Measurements from ENCODE around the gene GATAD2B.

GATAD2B gene

DNA sequence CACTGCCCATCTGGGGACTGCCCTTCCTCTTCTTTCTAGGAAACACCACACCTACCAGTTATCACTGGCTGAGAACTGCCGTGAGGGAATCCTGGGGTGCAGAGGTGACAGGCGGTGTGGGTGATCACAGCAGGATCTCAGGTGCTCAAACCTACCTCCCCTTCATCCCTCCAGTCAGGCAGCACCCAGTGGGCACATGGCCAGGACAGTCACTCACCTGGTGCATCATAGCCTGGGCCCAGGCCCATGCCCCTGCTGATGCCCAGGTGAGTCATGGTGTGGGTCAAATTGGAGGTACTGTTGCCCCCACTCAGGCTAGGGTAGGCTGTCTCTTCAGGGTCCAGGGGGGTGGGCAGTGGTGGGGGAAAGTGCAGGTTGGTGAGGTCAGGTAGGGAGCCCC, 29.0 kb upstream of the GATAD2B start:
- no peak for DNase-seq (ENCODE audit: low read depth in 2 of 2)

DNA sequence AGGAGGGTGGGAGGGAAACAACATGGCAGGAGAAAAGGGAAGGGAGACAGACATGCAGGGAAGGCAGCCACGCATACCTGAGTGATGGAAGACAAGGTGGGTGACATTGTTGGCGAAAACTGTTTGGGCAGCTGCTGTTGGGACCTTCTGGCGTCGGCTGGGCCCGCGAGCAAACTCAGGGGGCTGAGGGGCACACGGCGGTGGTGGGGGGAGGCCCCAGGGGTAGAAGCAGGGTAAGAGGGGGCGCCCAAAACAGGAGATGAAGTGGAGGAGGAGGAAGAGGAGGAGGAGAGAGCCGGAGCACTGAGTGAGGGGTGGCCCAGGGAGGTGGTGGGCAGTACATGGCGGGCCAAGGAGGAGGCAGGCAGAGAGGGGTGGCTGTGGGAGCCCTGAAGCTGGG, 28.4 kb upstream of the GATAD2B start:
- DNase-seq (ENCODE audit: low read depth in 2 of 2), result no peak

DNA sequence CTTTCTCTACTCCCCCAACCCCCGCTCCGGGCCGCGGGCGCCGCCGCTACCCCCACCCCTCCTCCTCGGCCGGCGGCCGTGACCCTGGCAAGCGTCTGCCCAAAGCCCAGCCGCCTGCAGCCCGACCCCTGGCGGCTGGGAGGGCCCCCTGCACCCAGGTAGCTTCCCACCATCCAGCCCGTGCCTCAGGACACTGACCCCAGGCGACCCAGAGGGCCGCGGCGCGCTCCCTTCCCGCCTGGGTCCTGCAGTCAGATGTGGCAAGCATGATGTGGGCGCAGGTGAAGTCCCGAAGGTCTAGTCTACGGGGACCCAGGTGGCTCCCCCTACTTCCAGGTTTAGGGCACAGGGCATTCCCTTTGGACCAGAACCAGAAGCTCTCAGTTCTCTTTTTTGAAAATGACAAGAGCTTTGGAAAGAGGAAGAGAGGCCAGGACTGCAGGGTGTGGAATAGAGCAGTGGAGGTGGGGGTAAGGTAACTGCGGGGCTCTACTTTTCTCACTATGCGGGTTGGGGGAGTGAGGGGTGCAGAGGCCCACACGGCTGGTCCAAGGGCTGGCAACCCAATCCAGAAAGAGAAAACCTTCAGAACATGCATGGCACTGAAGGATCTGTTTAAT, 24.0 kb upstream of the GATAD2B start, which contains the start of gene DENND4B:
TSS of gene DENND4B (minus strand) at position 97 of the 620 bp plus-strand sequence. CDS start 2,344 bp downstream, outside the sequence.
- DNase-seq (ENCODE audit: low read depth in 2 of 2), result peak; percentile 50 to 73

DNA sequence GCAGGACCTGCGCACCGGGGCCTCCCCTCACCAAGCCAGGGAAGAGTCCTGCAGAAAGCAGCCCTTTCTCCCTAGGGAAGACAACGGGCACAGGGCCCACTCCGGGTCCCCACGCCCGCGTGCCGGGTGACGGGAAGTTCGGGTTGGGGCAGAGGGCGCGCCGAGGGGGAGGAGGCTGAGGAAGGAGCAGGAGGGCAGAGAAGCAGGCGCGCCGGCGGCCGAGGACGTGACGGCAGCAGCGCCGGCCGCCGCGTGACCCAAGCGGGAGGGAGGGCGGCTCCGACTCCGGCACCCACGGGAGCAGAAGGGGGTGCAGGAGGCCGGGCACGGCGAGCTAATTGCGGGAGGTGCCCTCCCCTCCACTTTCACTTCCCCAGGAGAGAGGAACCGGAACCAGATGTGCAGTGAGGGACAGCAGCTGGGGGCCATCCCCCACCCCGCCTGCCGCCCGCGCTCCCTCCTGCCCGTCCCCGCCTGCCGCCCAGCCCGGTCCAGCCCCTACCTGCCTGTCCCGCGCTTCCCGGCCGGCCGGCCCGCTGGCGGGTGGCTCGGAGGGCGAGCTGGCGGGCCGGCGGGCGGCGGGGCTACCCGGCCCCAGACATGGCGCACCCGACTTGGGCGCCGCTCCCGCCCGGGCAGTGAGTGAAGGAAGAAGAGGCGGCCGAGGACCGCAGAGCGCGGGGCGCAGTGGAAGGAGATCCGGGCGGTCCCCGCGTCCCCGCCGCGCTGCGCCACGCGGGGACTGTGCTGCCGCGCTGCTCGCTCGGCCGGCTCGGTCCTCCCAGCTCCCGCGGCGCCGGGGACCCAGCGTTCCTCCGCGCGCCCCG, 23.2 kb upstream of the GATAD2B start:
- DNase-seq (ENCODE audit: low read depth in 2 of 2), result peak; percentile 47 to 72

DNA sequence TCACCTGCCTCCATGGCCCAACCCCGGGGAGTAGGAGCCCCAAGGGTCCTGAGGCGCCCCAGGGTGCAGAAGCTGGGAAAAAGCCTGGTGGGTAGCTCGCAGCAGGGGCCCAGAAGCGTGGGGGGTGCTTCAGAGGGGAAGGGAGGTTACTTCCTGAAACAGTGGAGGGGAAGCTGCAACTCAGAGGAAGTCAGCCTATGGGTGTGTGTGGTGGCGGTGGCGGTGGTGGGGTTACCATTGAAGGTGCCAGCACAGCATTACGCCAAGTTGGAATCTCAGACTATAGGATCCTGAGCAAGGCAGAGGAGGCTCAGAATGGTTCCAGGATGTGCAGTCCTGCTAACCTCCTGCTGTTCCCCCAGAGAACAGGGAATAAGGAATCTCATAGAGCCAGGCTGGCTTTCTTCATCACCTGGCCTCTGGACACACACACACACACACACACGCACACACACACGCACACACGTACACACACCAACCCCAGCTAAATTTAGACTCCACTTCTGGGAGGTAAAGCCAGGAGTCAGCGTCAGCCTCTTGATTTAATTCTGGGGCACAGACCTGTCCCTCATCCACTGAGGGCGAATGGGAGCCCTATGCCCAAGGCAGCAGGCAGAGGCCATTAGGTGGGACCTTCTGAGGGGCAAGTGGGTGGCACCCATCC, 22.5 kb upstream of the GATAD2B start:
- DNase-seq (ENCODE audit: low read depth in 2 of 2), result peak; percentile 69 to 73

DNA sequence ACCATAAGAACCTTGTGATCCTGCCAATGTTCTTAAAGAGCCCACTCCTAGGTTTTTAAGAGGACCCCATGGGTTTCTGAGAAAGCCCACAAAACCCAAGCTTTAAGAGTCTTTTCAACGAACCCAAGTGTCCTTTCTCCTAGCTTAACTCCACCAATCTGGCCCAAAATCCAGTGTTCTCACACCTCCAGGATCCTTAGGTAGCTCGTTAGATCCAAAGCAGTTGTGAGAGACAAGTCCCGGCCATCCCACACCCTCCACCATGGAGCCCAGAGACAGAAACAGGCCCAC, 22.0 kb upstream of the GATAD2B start:
- DNase-seq (ENCODE audit: low read depth in 2 of 2), result no peak

DNA sequence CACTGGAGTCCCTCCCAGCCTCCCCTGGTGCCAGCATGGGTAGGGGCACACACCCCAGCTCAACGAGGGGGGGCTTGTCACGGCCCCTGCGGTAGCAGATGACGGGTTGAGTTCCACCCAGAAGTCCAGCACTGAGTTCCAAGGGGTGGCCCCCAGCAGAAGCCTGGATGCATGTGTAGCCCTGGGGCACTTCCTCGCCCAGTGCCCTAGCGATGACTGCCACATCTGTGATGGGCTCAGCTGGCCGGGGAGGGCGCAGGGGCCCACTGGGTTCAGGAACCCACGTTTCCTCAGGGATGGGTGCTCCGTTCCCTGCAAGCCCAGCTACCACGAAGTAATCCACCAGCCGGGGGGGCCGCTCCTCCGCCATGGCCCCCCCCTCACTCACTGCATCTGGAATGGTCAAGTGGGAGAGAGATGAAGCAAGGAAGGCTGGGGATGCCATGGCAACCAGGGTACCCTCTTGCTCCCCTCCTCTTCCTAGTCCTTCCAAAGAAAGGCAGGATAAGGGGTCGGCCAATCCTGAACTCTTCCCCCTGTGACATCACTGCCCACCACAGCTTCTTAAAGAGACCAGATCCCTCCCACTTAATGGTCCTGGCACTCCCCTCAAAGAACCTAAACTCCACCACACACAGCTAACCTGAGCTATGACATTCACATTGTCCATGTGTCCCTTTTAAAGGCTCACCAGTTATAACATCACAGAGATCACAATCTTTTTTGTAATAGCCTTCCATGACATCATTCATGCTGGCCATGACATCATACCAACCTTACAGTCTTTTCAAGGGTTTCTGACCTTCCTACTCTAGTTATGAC, 21.4 kb upstream of the GATAD2B start:
- no peak for DNase-seq (ENCODE audit: low read depth in 2 of 2)

DNA sequence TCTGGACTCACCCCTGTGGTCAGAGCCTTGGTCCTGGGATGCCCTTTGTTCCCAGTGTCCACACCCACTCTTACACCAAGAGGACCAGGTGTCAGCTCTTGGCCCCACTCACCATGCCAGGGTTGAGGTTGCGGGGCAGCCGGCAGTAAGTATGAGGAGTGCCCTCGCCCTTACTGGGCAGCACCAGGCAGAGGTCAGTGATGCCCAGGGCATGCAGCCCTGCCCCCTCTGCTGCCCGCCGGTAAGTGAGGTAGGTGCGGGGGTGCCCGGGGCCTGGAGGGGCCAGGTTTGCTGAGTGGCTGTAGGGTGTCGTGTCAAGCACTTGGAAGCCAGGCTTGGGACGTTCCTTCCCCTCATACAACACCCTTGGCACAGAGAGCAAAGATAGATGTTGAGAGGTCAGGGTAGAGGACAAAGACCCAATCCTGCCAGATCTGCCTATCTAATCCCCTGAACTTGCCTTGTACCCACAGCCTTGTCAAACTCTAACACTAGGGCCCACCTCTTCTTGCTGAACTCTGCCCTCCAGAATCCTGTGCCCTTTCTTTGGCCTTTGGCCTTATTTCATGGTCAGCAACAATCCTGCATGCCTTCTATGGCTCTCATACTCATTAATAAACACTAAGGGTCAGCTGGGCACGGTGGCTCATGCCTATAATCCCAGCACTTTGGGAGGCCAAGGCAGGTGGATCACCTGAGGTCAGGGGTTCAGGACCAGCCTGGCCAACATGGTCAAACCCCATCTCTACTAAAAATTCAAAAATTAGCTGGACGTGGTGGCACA, 20.2 kb upstream of the GATAD2B start:
- no peak for DNase-seq (ENCODE audit: low read depth in 2 of 2)

DNA sequence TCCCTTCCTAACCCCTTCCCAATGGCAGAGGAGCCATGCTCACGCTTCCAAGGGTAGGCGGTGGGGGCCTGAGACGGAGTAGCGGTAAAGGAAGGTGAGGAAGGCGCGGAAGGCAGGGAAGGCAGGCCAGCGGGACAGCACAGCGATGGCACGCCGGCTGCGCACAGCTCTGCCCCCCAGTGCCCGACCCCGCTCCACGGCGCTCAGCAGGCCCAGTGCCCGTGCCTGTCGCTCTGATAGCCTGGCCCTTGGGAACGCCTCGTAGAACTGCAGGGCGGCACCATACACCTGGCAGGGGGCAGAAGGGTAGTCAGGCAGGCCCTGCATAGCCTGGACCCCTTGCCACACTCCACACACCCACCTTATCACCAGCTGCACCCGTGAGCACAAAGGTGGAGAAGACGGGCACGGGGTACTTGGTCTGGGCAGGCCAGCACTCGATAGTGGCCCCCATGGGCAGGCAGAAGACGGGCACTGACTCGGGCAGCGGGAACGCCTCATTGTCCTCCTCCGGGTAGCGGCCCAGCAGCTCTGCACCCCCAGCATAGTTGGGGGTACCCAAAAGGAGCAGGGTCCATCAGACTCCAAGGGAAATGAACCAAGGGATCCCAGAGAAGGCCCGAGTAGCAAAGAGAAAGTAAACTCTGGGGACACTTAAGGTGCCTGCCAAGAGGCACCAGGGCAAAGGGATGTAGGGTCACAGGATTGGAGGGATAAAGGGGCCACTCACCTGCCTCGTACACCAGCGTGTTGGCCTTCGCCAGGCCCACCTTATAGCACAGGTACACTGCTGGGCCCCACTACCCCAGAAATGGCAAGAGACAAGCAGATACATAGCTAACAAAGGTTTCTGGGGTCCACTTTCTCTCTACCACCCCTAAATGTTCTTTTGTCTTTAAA, 19.3 kb upstream of the GATAD2B start:
- no peak for DNase-seq (ENCODE audit: low read depth in 2 of 2)

DNA sequence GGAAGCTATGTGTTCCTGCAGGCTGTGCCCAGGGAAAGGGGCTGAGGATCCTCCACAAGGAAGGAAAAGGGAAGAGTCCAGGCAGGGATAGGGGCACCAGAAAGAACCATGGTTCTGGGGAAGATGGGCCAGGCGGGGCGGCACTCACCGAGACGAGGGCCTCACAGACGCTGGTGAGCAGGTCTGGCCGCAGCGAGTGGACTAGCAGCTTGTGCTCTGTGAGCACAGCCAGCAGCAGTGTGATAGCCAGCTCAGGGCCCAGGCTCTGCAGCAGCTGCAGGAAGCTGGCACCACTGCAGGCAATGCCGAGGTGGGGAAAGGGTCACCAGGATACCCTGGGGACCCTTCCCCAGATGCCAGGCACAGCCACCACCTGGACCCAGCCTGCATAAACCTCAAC, 18.0 kb upstream of the GATAD2B start:
- DNase-seq (ENCODE audit: low read depth in 2 of 2), result no peak

DNA sequence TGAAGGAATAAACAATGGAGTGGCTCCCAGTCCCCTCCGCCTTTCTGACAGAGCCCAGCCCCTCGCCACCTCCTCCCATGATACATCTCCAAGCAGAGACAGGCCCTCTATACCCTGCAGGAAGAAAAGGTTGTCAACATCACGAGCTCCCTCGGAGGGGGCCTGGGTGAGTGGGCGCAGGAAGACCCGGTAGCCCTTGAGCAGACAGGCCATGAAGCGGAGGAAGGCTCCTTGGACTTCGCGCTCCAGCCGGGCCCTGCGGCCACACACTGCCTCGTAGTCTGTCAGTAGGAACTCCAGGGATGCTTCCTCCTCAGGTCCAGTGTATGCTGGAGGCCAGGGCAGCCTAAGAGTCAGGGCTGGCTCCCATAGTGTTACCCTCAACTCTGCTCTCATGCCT, 16.7 kb upstream of the GATAD2B start:
- no peak for DNase-seq (ENCODE audit: low read depth in 2 of 2)

DNA sequence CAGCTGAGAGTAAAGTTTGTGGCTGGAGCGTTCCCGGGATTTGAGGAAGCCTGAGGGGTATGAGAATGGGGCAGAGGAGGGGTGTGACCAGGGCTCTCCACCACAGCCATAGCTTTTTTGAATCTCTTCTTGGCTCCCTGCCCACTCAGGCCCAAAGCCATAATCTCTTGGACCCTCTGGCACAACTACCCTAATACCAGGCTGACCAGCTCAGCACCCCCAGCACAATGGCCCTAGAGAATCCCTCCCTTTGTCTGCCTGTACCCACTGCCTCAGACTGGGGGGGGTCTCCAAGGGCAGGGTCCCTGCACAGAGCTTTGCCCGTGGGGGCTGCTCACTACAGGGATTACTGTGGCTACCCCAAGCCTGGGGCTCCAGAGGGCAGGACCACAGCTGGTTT, 16.2 kb upstream of the GATAD2B start:
- no peak for DNase-seq (ENCODE audit: low read depth in 2 of 2)

DNA sequence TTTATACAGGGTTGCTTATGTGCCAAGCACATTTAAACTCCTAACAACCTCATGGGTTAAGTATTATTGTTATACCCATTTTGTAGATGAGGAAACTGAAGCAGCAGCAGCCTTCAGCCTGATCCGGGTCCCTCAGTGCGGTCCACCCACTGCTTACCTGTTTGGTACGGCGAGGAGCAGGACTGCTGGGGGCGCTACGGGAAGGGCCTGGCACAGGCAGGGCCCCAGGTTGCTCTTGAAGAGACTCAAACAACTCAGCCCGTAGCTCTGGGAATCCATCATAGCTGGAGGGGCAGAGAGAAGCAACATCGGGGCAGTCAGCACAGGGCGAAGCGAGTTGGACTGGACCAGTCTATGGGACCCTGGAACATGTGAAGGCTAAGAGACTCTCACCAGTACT, 14.6 kb upstream of the GATAD2B start:
- no peak for DNase-seq (ENCODE audit: low read depth in 2 of 2)

DNA sequence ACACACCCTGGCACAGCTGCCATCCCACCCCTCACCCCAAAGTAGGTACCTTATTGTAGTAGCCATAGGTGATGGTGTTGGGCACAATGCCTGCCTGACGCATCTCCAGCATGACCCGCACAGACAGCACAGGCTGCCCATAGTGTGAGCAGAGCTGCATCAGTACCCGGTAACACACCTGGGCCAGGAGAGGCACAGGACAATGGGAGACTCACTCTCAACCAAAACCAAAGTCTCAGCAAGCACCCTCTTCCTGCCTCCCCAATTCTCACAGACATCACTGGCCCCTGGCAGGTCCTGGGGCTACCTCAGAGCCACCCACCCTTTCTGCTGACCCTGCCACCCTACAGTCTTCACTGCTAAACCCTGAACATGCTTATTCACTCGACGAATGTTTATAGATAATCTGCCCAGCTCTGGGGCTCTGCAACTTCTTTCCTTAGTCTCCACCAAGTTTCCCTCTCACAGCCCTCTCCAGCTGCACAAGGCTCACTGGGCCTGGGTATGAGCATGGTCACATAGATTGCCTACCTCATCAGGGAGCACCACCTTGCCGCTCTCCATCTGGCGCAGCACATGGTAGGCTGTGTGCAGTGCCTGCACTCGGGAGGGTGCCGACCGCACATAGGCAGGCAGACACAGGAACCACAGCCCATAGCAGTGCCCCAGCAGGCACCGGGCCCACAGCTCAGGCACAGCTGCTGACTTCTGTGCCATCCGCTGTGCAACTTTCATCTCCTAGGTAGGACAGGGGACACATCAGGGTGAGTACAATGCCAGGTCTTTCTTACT, 13.4 kb upstream of the GATAD2B start:
- no peak for DNase-seq (ENCODE audit: low read depth in 2 of 2)

DNA sequence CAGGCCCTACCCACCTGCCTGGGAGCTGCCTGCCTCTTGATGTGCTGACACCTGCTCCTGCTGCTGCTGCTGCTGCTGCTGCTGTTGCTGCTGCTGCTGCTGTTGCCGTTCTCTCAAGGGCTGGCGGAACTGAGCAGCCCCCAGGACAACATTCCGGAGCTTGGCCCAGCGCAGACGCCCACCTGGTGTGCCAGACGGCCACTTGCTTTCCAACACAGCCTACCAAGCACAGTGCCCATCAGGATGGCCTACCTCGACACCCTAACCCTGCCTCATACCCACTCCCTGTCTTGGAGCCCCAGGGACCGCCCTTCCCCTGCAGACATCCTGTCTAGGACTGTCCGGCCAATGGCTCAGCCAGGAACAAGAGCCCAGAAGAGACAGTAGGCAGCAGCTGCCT, 12.0 kb upstream of the GATAD2B start:
- no peak for DNase-seq (ENCODE audit: low read depth in 2 of 2)

DNA sequence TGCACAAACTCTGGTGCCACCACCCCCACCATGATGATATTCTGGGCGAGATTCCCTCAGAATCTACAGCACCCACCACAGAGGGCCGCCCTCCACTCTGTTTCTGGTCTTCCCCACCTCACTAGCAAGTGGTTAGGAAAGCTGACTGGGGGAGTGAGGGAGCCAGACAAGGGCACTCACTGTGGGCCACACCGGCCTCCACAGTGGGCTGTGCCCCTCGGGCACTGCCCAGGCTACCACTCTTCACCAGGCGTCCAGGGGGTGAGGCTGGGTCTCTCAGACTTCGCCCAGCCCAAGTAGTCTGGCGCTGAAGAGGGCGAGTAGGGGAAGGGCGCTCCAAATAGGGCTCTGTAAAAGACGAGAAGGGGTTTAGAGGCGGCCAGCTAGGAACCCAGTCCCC, 11.2 kb upstream of the GATAD2B start:
- DNase-seq (ENCODE audit: low read depth in 2 of 2), result no peak

DNA sequence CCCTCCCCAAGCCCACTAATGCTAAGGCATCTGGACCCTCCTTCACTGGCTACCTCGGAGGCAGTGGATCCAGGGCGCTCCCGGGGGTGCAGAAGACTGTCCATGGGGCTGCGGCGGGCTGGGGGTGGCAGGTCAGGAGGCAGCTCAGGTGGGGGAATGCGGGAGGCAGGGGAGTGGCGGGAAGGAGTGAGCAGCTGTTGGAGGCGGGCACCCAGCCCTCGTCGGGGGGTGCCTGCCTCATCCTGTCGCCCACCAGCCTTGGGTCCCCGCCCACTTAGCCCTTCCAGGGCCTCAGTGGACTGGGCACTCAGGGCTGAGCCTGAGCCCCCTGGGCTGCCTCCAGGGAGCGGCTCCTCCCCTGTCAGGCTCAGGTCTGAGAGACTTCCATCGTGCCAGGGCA, 10.7 kb upstream of the GATAD2B start:
- DNase-seq (ENCODE audit: low read depth in 2 of 2), result no peak

DNA sequence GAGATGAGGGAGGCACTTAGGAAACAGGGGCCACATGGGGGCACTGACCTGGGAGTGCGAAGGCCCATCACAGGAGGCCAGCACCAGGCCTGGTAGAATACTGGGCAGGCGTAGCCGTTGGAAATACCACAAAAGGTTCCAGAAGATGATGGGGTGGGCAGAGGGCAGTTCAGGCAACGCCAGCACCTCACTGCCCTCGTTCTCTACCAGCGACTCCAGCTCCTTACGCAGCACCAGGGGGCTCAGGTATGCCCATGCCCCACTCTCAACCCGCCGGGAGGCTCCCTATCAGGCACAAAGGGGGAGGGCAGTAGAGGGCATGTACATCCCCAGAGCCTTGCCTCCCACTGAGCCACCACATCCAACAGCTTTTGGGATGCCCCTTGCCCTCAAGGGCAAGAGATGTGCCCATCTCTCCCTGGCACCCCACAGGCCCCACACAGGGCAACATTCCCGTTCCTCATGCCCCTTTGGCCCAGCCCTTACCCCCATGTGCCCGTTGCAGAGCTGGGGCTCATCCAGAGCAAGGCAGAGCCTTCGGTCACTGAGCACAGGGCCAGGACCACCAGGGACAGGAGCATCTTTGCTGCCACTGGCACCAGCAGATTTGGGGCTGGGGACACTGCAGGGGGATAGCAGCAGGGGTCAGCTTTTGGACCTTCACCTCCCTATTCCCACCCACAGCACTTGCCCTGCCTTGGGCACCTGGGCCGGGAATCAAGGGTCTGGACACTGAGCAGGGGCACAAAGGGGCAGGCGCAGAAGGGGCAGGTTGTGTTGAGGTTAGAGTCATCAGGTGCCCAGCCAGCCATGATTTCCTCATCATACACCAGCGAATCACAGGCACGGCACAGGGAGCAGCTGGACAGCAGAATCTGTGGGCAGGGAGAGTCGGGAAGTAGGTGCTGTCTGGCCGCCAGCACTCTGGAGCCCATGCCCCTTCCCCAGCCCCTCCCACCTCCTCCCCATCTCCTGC, 9.7 kb upstream of the GATAD2B start:
- no peak for DNase-seq (ENCODE audit: low read depth in 2 of 2)

Data from stimulated activated CD8-positive, alpha-beta memory T cell treated with anti-CD3 and anti-CD28 coated beads, Interleukin-7, amount 100 ng/mL, for 4 hours (primary cell).